Thoracic aorta (tissue), 2 donors: ENCODE results near the gene ANKRD28. TPM values are rescaled to one million over a fixed set of nuclear protein-coding genes. Genes with fewer than 3 reads are reported as not detected.

Source experiments
- ATAC-seq: fragments of 150-250 bp; one replicate; pipeline ENCODE4 v1.8.0; 2017; ENCODE audit warnings: low read depth; ENCODE audit not compliant: insufficient number of reproducible peaks, low FRiP score
- DNase-seq: peaks from one replicate; pipeline ENCODE4 v3.0.0-alpha.2; 2020; ENCODE audit warnings: low spot score
- H3K27ac ChIP-seq, 2 donors: fragments of 200-600 bp; sonication (generic); 1 replicate in 1 of 2; 2 replicates in 1 of 2; pipeline ENCODE4 v1.5.1; 2016; ENCODE audit warnings: mild to moderate bottlenecking in 2 of 2, moderate library complexity in 2 of 2
- H3K27me3 ChIP-seq: fragments of 200-600 bp; sonication (generic); replicated peaks from 2 replicates; pipeline ENCODE4 v1.6.0; 2016; ENCODE audit warnings: mild to moderate bottlenecking; ENCODE audit not compliant: insufficient read depth
- H3K36me3 ChIP-seq: fragments of 200-600 bp; sonication (generic); one replicate; pipeline ENCODE4 v1.5.1; 2016
- H3K4me1 ChIP-seq, 2 donors: fragments of 200-600 bp; sonication (generic); 1 replicate in 1 of 2; 2 replicates in 1 of 2; pipeline versions ENCODE4 v1.5.1 to v1.6.0; 2016; ENCODE audit warnings: low read depth in 2 of 2, mild to moderate bottlenecking in 1 of 2; ENCODE audit not compliant: control insufficient read depth in 1 of 2
- H3K4me3 ChIP-seq: fragments of 200-600 bp; sonication (generic); 2 replicates; pipeline ENCODE4 v1.5.1; 2016; ENCODE audit warnings: mild to moderate bottlenecking
- H3K9me3 ChIP-seq: fragments of 200-600 bp; sonication (generic); 2 replicates; pipeline ENCODE4 v1.5.1; 2016
- total RNA-seq, 2 donors: library from RNA; depleted of rRNA; stranded (reverse); fragments of >200 nt; gene quantifications; one replicate each; pipeline versions ENCODE4 v1.1.0 to v1.2.3, GENCODE V29; 2016
- TF ChIP-seq, protein P1 (sequence below): fragments of 200-600 bp; sonication (generic); IDR thresholded peaks from one replicate; pipeline ENCODE4 v1.5.1; 2019; ENCODE audit warnings: antibody characterized with exemption

The ANKRD28 gene
- total RNA-seq, 2 donors from 2014 or later, result 42.5 to 60.2 TPM

DNA sequence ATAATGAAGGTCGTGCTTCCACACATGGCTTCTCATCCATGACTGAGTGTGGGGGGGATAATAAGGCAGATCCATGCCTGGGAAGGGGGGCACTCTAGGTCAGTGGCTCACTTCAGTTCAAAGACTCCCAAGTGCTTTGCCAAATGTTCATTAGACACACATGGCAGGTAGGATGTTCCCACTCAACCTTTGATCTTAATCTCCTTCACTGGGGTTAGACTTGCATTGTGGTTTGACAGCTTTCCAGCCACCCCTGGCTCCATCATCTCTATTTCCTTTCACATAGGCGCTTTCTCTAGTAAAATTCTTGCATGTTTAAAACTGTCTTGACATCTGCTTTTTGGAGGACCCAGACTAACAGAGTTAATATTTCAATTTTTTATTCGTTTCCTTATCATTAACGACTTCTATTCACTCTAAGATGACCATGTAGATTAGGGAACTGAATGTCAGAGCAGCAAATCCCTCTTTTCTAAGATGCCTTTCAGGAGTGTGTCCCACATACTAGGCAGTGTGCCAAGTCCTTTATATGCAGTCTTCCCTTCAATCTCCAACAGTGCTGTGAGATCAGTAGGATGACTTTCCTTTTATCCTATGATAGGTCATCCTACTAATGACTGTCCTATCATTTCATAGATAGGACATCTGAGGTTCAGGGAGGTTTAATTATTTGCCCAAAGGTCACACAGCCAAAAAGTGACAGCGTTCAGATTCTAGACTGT, 138.4 kb downstream of the ANKRD28 start:
- H3K4me3 ChIP-seq, result no peak overlapping the region
- no peaks in the 10 kb centered on the region for H3K36me3 ChIP-seq
- H3K27me3 ChIP-seq, result no peaks in the 10 kb centered on the region
- no peak overlapping the region for H3K27ac ChIP-seq
- ATAC-seq (no peak), DNase-seq (no peak)
- peaks cover 24% of the 10 kb centered on the region for H3K9me3 ChIP-seq
- no peaks in the 10 kb centered on the region for H3K4me1 ChIP-seq
- TF ChIP-seq, protein P1, sequence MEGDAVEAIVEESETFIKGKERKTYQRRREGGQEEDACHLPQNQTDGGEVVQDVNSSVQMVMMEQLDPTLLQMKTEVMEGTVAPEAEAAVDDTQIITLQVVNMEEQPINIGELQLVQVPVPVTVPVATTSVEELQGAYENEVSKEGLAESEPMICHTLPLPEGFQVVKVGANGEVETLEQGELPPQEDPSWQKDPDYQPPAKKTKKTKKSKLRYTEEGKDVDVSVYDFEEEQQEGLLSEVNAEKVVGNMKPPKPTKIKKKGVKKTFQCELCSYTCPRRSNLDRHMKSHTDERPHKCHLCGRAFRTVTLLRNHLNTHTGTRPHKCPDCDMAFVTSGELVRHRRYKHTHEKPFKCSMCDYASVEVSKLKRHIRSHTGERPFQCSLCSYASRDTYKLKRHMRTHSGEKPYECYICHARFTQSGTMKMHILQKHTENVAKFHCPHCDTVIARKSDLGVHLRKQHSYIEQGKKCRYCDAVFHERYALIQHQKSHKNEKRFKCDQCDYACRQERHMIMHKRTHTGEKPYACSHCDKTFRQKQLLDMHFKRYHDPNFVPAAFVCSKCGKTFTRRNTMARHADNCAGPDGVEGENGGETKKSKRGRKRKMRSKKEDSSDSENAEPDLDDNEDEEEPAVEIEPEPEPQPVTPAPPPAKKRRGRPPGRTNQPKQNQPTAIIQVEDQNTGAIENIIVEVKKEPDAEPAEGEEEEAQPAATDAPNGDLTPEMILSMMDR, result no peak

DNA sequence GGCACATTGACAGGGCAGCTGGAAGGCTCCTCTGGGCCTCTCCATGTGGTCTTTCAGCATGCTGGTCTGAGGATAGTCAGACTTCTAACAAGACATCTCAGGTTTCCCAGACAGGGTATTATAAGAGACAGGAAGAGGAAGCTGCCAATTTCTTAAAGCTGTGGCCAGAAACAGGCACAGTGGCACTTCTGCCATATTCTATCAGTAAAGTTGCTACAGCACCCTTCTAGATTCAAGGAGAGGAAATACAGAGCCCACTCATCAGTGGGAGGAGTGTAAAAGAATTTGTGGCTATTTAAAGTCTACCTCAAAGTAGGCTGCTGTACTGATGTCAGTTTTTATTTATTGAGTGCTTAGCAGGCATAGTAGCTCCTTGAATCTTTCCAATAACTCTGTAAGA, 140.8 kb downstream of the ANKRD28 start:
- Histone ChIP-seq H3K4me1 (no peaks in the 10 kb centered on the region), H3K27ac (no peak overlapping the region), H3K9me3 (peaks cover 24% of the 10 kb centered on the region), H3K27me3 (no peaks in the 10 kb centered on the region), H3K4me3 (no peak overlapping the region), H3K36me3 (no peaks in the 10 kb centered on the region)
- DNase-seq (no peak), ATAC-seq (no peak)
- TF ChIP-seq, protein P1, result no peak

DNA sequence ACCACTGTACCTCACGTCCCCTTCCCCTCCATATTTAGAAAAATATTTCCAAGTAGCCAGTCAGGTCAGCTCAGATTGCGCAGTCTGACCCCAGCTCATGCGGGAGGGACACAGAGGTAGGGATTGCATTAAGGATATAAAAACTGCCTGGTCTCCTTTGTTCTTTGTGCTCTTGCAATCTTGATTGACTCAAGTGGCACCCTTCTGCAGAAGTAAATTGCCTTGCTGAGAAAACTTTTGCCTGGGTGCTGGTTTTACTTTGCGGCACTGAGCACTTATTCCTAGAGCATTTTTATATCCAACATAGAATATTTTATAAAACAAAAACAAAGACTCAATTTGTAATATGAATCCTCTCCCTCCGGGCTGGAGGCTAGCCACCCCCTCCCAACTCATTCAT, 141.4 kb downstream of the ANKRD28 start:
- Histone ChIP-seq H3K36me3 (no peaks in the 10 kb centered on the region), H3K4me3 (no peak overlapping the region), H3K27ac (no peak overlapping the region), H3K27me3 (no peaks in the 10 kb centered on the region), H3K4me1 (no peaks in the 10 kb centered on the region), H3K9me3 (peaks cover 24% of the 10 kb centered on the region)
- no peak for ATAC-seq
- DNase-seq, result no peak
- TF ChIP-seq, protein P1, result no peak

DNA sequence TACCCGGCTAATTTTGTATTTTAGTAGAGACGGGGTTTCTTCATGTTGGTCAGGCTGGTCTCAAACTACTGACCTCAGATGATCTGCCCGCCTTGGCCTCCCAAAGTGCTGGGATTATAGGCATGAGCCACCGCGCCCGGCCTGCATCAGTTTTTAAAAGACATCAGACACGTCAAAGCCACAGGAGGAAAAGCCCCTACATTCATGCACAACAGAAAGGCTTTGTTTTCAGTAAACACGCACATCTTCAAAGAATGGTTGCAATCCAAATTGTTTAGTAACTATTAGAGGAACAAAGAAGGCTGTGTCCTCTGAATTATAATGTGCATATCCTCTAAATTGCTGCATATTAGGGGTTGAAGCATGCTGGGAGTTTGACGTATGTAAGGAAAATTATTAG, 142.9 kb downstream of the ANKRD28 start:
- Histone ChIP-seq H3K36me3 (no peaks in the 10 kb centered on the region), H3K27me3 (no peaks in the 10 kb centered on the region), H3K27ac (no peak overlapping the region), H3K4me1 (no peaks in the 10 kb centered on the region), H3K4me3 (no peak overlapping the region), H3K9me3 (peaks cover 24% of the 10 kb centered on the region)
- DNase-seq, result no peak
- no peak for ATAC-seq
- TF ChIP-seq, protein P1, result no peak

DNA sequence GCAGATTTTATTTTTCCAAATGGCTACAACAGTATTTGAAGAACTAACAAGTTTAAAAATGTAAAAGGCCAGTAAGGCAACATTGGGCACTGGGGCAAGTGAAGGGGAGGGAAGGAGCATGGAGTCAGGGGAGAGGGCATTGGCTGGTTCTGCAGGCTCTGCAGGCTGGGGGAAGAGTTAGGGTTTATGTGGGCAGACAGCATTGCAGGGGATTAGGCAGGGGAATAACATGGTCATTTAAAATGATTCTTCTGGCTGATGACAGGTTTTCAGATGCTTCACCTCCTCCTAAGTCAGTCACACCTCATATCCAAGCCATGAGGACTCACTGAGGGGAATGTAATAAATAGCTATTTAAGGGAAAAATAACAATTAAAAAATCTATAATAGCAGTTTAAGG, 143.7 kb downstream of the ANKRD28 start:
- H3K27me3 ChIP-seq, result no peaks in the 10 kb centered on the region
- H3K9me3 ChIP-seq, result peaks cover 24% of the 10 kb centered on the region
- ATAC-seq (no peak), DNase-seq (no peak)
- H3K4me1 ChIP-seq, result no peaks in the 10 kb centered on the region
- H3K4me3 ChIP-seq, result no peak overlapping the region
- TF ChIP-seq, protein P1, result no peak
- H3K27ac ChIP-seq, result no peak overlapping the region
- no peaks in the 10 kb centered on the region for H3K36me3 ChIP-seq
